GM23248 (cell line): ENCODE results near the gene CD3D.

ENCODE experiments used
- EZH2 ChIP-seq: fragments of 200-600 bp; sonication (generic); IDR thresholded peaks from 2 replicates; pipeline ENCODE4 v1.6.1; 2018; ENCODE audit warnings: antibody characterized with exemption, mild to moderate bottlenecking; ENCODE audit not compliant: insufficient read depth, poor library complexity, severe bottlenecking
- EZH2phosphoT487 ChIP-seq: fragments of 200-600 bp; sonication (generic); IDR thresholded peaks from 2 replicates; pipeline ENCODE4 v1.6.1; 2018; ENCODE audit warnings: antibody characterized with exemption, moderate library complexity, mild to moderate bottlenecking, low read depth; ENCODE audit not compliant: insufficient read depth

DNA sequence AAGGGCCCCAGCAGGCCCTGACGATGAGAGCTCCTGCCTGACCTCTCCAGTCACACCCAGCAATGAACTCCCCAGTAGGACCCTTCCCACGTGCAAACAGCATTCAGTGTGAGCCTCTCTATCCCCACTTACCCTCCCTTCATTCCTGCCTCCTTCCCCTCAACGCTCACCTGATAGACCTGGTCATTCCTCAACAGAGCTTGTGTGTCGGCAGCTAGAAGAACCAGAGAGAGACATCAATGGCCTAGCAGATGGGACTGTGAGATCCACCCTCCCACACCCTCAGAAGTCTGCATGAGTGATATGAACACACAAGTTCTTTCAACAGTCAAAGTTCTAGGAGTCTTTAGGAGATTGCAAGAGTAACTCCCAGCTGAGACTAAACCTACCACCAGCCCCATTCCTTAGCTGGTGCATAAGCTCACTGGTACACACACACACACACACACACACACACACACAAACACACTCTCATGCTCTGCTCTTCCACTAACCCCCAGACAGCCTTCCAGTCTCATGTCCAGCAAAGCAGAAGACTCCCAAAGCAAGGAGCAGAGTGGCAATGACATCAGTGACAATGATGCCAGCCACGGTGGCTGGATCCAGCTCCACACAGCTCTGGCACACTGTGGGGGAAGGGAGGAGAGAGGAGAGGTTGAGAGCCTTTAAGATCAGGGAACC, 3.1 kb downstream of the CD3D start:
- no peak for TF ChIP-seq EZH2
- TF ChIP-seq EZH2phosphoT487 = no peak
